Measurements from ENCODE around the gene EIF2S1.
"Not testable (repeated sequence)": the region's sequence is repeated elsewhere in the genome, so short reads cannot be mapped to it uniquely, and the experiment has no call there.

The EIF2S1 gene

DNA sequence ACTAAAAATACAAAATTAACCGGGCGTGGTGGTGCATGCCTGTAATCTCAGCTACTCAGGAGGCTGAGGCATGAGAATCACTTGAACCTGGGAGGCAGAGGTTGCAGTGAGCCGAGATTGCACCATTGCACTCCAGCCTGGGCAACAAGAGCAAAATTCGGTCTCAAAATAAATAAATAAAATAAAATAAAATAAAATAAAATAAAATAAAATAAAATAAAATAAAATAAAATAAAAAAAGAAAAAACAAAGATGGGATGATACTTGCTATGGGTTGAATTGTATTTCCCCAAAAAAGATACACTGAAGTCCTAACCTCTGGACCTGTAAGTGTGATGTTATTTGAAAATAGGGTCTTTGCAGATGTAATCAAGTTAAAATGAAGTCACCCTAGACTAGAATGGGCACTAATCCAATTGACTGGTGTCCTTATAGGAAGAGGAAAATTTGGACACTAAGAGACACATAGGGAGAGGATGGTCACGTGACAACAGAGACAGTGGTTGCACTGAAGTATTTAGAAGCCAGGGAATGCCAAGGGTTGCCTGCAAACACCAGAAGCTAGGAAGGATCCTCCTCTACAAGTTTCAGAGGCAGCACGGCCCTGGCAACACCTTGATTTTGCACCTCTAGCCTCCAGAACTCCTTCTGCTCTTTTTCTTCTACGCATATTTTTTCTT is 48.1 kb downstream of the EIF2S1 start:
- not testable (repeated sequence) for H3K36me3 ChIP-seq (ENCODE audit: insufficient read depth, low read length); H2AFZ ChIP-seq (ENCODE audit: low read depth, low read length); H3K4me3 ChIP-seq (ENCODE audit: low read length); H3K4me1 ChIP-seq (ENCODE audit: insufficient read depth, low read length); H3K9me3 ChIP-seq (ENCODE audit: low read length); H3K27me3 ChIP-seq (ENCODE audit: insufficient read depth, low read length)

DNA sequence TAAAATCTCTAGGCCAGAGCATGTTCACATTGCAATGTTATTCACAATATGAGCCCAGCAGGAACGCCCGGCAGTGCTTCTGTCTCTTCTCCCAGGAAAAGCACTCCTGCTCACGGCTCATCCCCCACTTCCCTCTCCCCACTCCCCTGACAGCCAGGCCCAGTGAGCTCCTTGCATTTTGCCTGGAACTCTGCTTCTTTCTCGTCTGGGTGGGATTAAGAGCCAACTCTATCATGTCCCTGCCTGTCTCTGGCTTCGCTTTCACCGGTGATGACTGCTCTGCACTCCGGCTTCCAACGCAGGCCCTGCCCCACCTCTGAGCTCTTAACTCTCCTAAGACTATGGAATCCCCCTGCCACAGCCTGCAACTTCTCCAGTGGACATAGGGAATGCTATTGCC is 49.3 kb downstream of the EIF2S1 start:
- no peak overlapping the region for H2AFZ ChIP-seq (ENCODE audit: low read depth, low read length)
- no peaks in the 10 kb centered on the region for H3K36me3 ChIP-seq (ENCODE audit: insufficient read depth, low read length)
- no peaks in the 10 kb centered on the region for H3K9me3 ChIP-seq (ENCODE audit: low read length)
- H3K27me3 ChIP-seq (ENCODE audit: insufficient read depth, low read length): no peaks in the 10 kb centered on the region
- no peak overlapping the region for H3K4me3 ChIP-seq (ENCODE audit: low read length)
- no peaks in the 10 kb centered on the region for H3K4me1 ChIP-seq (ENCODE audit: insufficient read depth, low read length)

DNA sequence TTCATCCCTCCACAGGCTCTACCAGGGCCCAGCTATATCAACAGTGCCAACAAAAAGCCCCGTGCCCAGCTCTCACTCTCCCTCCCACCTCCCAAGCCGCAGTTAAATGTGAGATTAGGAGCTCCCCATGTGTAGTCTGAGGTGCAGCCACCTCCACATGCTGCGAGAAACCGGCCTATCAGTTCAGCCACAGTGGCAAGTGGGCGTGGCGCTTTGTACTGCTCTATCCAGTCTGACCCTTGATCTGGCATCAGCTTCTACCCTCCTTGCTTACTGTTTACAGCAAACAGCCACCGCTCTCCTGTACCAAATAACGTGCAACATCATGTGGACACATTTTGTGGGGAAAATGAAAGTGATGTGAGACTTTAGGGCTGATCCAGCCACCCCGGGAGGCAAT is 50.2 kb downstream of the EIF2S1 start:
- Histone ChIP-seq H2AFZ (ENCODE audit: low read depth, low read length) (no peak overlapping the region), H3K27me3 (ENCODE audit: insufficient read depth, low read length) (no peaks in the 10 kb centered on the region), H3K36me3 (ENCODE audit: insufficient read depth, low read length) (no peaks in the 10 kb centered on the region), H3K4me3 (ENCODE audit: low read length) (no peak overlapping the region), H3K9me3 (ENCODE audit: low read length) (no peaks in the 10 kb centered on the region), H3K4me1 (ENCODE audit: insufficient read depth, low read length) (no peaks in the 10 kb centered on the region)

DNA sequence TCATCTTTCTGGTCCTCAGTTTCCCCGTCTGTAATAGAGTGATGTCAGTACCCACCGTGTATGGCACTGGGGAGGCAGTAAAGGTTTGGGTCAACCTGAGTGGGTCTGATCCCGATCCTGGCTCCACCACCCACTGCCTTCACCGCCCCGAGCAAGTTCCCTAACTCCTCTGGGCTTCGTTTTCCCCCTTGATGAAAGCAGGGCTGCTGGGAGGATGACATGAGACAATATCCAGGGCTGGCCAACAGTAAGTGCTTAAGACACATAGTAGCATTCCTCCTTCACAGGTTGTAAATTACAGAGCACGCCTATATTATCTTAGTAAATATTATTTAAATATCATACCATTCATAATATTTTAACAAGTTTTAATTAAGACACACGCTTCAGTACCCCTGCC is 51.2 kb downstream of the EIF2S1 start:
- no peaks in the 10 kb centered on the region for H3K27me3 ChIP-seq (ENCODE audit: insufficient read depth, low read length)
- H3K9me3 ChIP-seq (ENCODE audit: low read length): no peaks in the 10 kb centered on the region
- H3K4me1 ChIP-seq (ENCODE audit: insufficient read depth, low read length): no peaks in the 10 kb centered on the region
- H2AFZ ChIP-seq (ENCODE audit: low read depth, low read length): no peak overlapping the region
- no peak overlapping the region for H3K4me3 ChIP-seq (ENCODE audit: low read length)
- no peaks in the 10 kb centered on the region for H3K36me3 ChIP-seq (ENCODE audit: insufficient read depth, low read length)

- Histone ChIP-seq H3K36me3 (ENCODE audit: insufficient read depth, low read length) (no peaks in the 10 kb centered on the region), H2AFZ (ENCODE audit: low read depth, low read length) (no peak within 1 kb of the TSS), H3K27me3 (ENCODE audit: insufficient read depth, low read length) (no peaks in the 10 kb centered on the region), H3K4me1 (ENCODE audit: insufficient read depth, low read length) (no peaks in the 10 kb centered on the region), H3K4me3 (ENCODE audit: low read length) (no peak within 1 kb of the TSS), H3K9me3 (ENCODE audit: low read length) (no peaks in the 10 kb centered on the region)
Measured at GRCh38 chr14:67411820-67412421, 51.8 kb downstream of the EIF2S1 start, which contains the start of gene PLEK2. Gene PLEK2 (minus strand): TSS chr14:67412165. CDS start chr14:67412059, 106 bp downstream.

- Histone ChIP-seq H3K27me3 (ENCODE audit: insufficient read depth, low read length) (no peaks in the 10 kb centered on the region), H3K9me3 (ENCODE audit: low read length) (no peaks in the 10 kb centered on the region), H3K4me1 (ENCODE audit: insufficient read depth, low read length) (no peaks in the 10 kb centered on the region), H2AFZ (ENCODE audit: low read depth, low read length) (no peak overlapping the region), H3K4me3 (ENCODE audit: low read length) (no peak overlapping the region), H3K36me3 (ENCODE audit: insufficient read depth, low read length) (no peaks in the 10 kb centered on the region)
Measured at GRCh38 chr14:67413806-67414769, 54.0 kb downstream of the EIF2S1 start.

DNA sequence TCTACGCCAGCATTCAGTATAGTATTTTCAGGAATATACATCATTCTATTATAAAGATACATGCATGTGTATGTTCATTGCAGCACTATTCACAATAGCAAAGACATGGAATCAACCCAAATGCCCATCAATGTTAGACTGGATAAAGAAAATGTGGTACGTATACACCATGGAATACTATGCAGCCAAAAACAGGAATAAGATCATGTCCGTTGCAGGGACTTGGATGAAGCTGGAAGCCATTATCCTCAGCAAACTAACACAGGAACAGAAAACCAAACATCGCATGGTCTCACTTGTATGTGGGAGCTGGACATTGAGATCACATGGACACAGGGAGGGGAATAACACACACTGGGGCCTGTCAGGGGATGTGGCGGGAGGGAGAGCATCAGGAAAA is 55.5 kb downstream of the EIF2S1 start:
- not testable (repeated sequence) for H3K27me3 ChIP-seq (ENCODE audit: insufficient read depth, low read length); H3K36me3 ChIP-seq (ENCODE audit: insufficient read depth, low read length); H2AFZ ChIP-seq (ENCODE audit: low read depth, low read length); H3K4me1 ChIP-seq (ENCODE audit: insufficient read depth, low read length); H3K4me3 ChIP-seq (ENCODE audit: low read length); H3K9me3 ChIP-seq (ENCODE audit: low read length)

- Histone ChIP-seq H3K9me3 (ENCODE audit: low read length) (no peaks in the 10 kb centered on the region), H2AFZ (ENCODE audit: low read depth, low read length) (no peak overlapping the region), H3K4me3 (ENCODE audit: low read length) (no peak overlapping the region), H3K36me3 (ENCODE audit: insufficient read depth, low read length) (no peaks in the 10 kb centered on the region), H3K27me3 (ENCODE audit: insufficient read depth, low read length) (no peaks in the 10 kb centered on the region), H3K4me1 (ENCODE audit: insufficient read depth, low read length) (no peaks in the 10 kb centered on the region)
Measured at GRCh38 chr14:67416085-67416484, 56.0 kb downstream of the EIF2S1 start.

- no peak overlapping the region for H2AFZ ChIP-seq (ENCODE audit: low read depth, low read length)
- no peaks in the 10 kb centered on the region for H3K4me1 ChIP-seq (ENCODE audit: insufficient read depth, low read length)
- no peaks in the 10 kb centered on the region for H3K36me3 ChIP-seq (ENCODE audit: insufficient read depth, low read length)
- H3K27me3 ChIP-seq (ENCODE audit: insufficient read depth, low read length): no peaks in the 10 kb centered on the region
- H3K4me3 ChIP-seq (ENCODE audit: low read length): no peak overlapping the region
- H3K9me3 ChIP-seq (ENCODE audit: low read length): no peaks in the 10 kb centered on the region
Measured at GRCh38 chr14:67416810-67417209, 56.7 kb downstream of the EIF2S1 start.

DNA sequence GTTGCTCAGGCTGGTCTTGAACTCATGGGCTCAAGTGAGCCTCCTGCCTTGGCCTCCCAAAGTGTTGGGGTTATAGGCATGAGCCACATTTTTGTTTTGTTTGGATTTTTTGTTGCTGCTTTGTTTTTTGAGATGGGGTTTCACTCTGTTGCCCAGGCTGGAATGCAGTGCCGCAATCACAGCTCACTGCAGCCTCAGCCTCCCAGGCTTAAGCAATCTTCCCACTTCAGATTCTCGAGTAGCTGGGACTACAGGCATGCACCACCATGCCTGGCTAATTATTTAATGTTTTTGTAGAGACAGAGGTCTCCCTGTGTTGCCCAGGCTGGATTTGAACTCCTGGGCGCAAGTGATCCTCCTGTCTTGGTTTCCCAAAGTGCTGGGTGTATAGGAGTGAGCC is 57.5 kb downstream of the EIF2S1 start:
- no peak overlapping the region for H3K4me3 ChIP-seq (ENCODE audit: low read length)
- no peaks in the 10 kb centered on the region for H3K9me3 ChIP-seq (ENCODE audit: low read length)
- no peaks in the 10 kb centered on the region for H3K36me3 ChIP-seq (ENCODE audit: insufficient read depth, low read length)
- no peak overlapping the region for H2AFZ ChIP-seq (ENCODE audit: low read depth, low read length)
- no peaks in the 10 kb centered on the region for H3K27me3 ChIP-seq (ENCODE audit: insufficient read depth, low read length)
- no peaks in the 10 kb centered on the region for H3K4me1 ChIP-seq (ENCODE audit: insufficient read depth, low read length)

- Histone ChIP-seq H3K4me1 (ENCODE audit: insufficient read depth, low read length) (no peaks in the 10 kb centered on the region), H3K4me3 (ENCODE audit: low read length) (no peak overlapping the region), H2AFZ (ENCODE audit: low read depth, low read length) (no peak overlapping the region), H3K36me3 (ENCODE audit: insufficient read depth, low read length) (no peaks in the 10 kb centered on the region), H3K27me3 (ENCODE audit: insufficient read depth, low read length) (no peaks in the 10 kb centered on the region), H3K9me3 (ENCODE audit: low read length) (no peaks in the 10 kb centered on the region)
Measured at GRCh38 chr14:67418401-67419191, 58.5 kb downstream of the EIF2S1 start.

DNA sequence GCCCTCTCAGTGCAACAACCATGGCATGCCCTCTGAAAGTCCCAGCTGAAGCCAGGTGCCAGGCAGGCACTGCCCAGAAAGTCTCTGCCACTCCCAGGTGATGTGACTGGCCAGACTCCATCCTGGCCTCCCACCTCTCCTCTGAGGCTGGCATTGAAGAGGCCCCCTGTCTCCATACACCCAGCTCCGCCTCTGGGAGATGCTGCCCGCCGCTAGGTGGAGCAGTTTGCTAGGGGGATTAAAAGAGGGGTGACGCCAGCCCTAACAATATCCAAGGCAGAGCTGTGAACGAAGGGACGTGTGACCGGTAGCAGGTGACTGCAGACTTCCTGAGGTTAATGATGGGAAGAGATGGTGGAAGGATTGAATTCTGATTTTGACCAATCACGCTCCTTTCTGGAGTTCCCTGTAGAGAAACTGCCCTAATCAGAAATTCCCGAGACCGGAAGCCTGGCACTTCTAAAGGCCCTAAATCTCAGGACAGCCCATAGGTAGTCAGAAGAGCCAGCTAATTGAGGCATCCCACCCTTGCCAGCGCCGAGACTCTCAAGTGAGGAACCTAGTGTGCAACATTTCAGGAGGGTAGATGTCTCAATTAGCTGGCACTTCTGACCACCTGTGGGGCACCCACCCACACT is 60.1 kb downstream of the EIF2S1 start:
- Histone ChIP-seq H3K9me3 (ENCODE audit: low read length) (no peaks in the 10 kb centered on the region), H3K36me3 (ENCODE audit: insufficient read depth, low read length) (no peaks in the 10 kb centered on the region), H3K4me3 (ENCODE audit: low read length) (no peak overlapping the region), H2AFZ (ENCODE audit: low read depth, low read length) (no peak overlapping the region), H3K4me1 (ENCODE audit: insufficient read depth, low read length) (no peaks in the 10 kb centered on the region), H3K27me3 (ENCODE audit: insufficient read depth, low read length) (no peaks in the 10 kb centered on the region)
